ENCODE measurements around the gene SP100. TPM values are rescaled to one million over a fixed set of nuclear protein-coding genes. Genes with fewer than 3 reads are reported as not detected.

SP100 gene
- total and polyA plus RNA-seq, 2 of the 13 experiments (the other 11 are each of a cell fraction or from before 2014, with no cell fraction given), result 12.6 to 16.5 TPM

GRCh38 chr2:230416061-230416721 is at the start of gene SP100 (continued):
- TF ChIP-seq ZNF703 (CRISPR knock-in tag; IDR thresholded peaks at IDR 0.05; ENCODE audit: borderline replicate concordance), result no peak
- peak; percentile 71; the same call in 1 of the 2 replicates for TF ChIP-seq AHR (CRISPR knock-in tag; IDR thresholded peaks at IDR 0.05)
- no peak for TF ChIP-seq SMARCE1 (IDR thresholded peaks at IDR 0.05; ENCODE audit: borderline replicate concordance)
- TF ChIP-seq ZNF598 (CRISPR knock-in tag; IDR thresholded peaks at IDR 0.05; ENCODE audit: borderline replicate concordance), result peak; percentile 87; the same call in 1 of the 2 replicates
- no peak for TF ChIP-seq HOXA7 (CRISPR knock-in tag; IDR thresholded peaks at IDR 0.05)
- TF ChIP-seq MTA3 (CRISPR knock-in tag; IDR thresholded peaks at IDR 0.05), result no peak
- TF ChIP-seq SIX1 (CRISPR knock-in tag; IDR thresholded peaks at IDR 0.05; ENCODE audit: borderline replicate concordance), result no peak
- TF ChIP-seq ATF2 (CRISPR knock-in tag; IDR thresholded peaks at IDR 0.05), result no peak
- TF ChIP-seq YY1 (IDR thresholded peaks at IDR 0.05; ENCODE audit: insufficient read depth, insufficient replicate concordance, low read depth, low read length), result peak; percentile 56
- TF ChIP-seq CHD4 (IDR thresholded peaks at IDR 0.05; ENCODE audit: borderline replicate concordance, low read length), result no peak
- peak; percentile 95; the same call in 1 of the 2 replicates for TF ChIP-seq NFKB2 (CRISPR knock-in tag; IDR thresholded peaks at IDR 0.05; ENCODE audit: borderline replicate concordance)
- TF ChIP-seq ZBTB38 (CRISPR knock-in tag; IDR thresholded peaks at IDR 0.05), result peak; percentile 60; the same call in 1 of the 2 replicates
- TF ChIP-seq FIP1L1 (IDR thresholded peaks at IDR 0.05; ENCODE audit: borderline replicate concordance, insufficient read depth, low read depth, low read length), result no peak
- no peak for TF ChIP-seq ZNF552 (CRISPR knock-in tag; IDR thresholded peaks at IDR 0.05; ENCODE audit: borderline replicate concordance)
- TF ChIP-seq HNRNPLL (IDR thresholded peaks at IDR 0.05; ENCODE audit: low read depth, low read length, poor library complexity, severe bottlenecking), result peak; percentile 54
- 0 out of 2 replicates have a peak, but pooled peaks have one; percentile 29 for TF ChIP-seq ZBTB42 (CRISPR knock-in tag; IDR thresholded peaks at IDR 0.05)
- TF ChIP-seq ZNF629 (CRISPR knock-in tag; conservative IDR thresholded peaks at IDR 0.05), result no peak
- peak; percentile 33 for TF ChIP-seq JARID2 (CRISPR knock-in tag; IDR thresholded peaks at IDR 0.05; ENCODE audit: insufficient replicate concordance)
- TF ChIP-seq ZNF776 (CRISPR knock-in tag; IDR thresholded peaks at IDR 0.05), result no peak
- TF ChIP-seq GATAD1 (CRISPR knock-in tag; IDR thresholded peaks at IDR 0.05), result peak; percentile 64
- TF ChIP-seq TBX2 (CRISPR knock-in tag; IDR thresholded peaks at IDR 0.05; ENCODE audit: borderline replicate concordance), result peak; percentile 80; the same call in 1 of the 2 replicates
- TF ChIP-seq BORCS8-MEF2B (CRISPR knock-in tag; IDR thresholded peaks at IDR 0.05), result peak; percentile 58; the same call in 1 of the 2 replicates
- no peak for TF ChIP-seq ZNF143 (CRISPR knock-in tag; IDR thresholded peaks at IDR 0.05)
- no peak for TF ChIP-seq CEBPB (IDR thresholded peaks at IDR 0.05; ENCODE audit: borderline replicate concordance, low read depth, low read length)
- TF ChIP-seq ZNF878 (CRISPR knock-in tag; IDR thresholded peaks at IDR 0.05), result no peak; the same call in 1 of the 2 replicates
- peak; percentile 50; the same call in 1 of the 2 replicates for TF ChIP-seq HOXA3 (CRISPR knock-in tag; IDR thresholded peaks at IDR 0.05)
- peak; percentile 33 for TF ChIP-seq ZBTB25 (CRISPR knock-in tag; IDR thresholded peaks at IDR 0.05)
- TF ChIP-seq ZMYM2 (CRISPR knock-in tag; IDR thresholded peaks at IDR 0.05), result peak; percentile 59; the same call in 1 of the 2 replicates
- TF ChIP-seq ZFP1 (CRISPR knock-in tag; IDR thresholded peaks at IDR 0.05), result peak; percentile 75; the same call in 1 of the 2 replicates
- no peak for TF ChIP-seq NFATC3 (CRISPR knock-in tag; IDR thresholded peaks at IDR 0.05)

Measured in HepG2 (cell line).